ENCODE data around the gene ZNF639. TPM values are rescaled to one million over a fixed set of nuclear protein-coding genes. Genes with fewer than 3 reads are reported as not detected.

Gene ZNF639
- total RNA-seq, 2 donors from 2014 or later: 17.8 to 23.3 TPM

- Histone ChIP-seq H3K4me3 (no peak overlapping the region), H3K36me3 (replicated peaks in 1 of 2; ENCODE audit: insufficient read depth in 1 of 2, low read depth in 2 of 2) (peaks cover 0 to 27% of the 10 kb centered on the region in 2 donors), H3K9me3 (no peaks in the 10 kb centered on the region), H3K4me1 (no peaks in the 10 kb centered on the region), H3K27ac (no peak overlapping the region), H3K27me3 (no peaks in the 10 kb centered on the region)
- TF ChIP-seq POLR2A (IDR thresholded peaks at IDR 0.05): no peak
- TF ChIP-seq, protein P1, sequence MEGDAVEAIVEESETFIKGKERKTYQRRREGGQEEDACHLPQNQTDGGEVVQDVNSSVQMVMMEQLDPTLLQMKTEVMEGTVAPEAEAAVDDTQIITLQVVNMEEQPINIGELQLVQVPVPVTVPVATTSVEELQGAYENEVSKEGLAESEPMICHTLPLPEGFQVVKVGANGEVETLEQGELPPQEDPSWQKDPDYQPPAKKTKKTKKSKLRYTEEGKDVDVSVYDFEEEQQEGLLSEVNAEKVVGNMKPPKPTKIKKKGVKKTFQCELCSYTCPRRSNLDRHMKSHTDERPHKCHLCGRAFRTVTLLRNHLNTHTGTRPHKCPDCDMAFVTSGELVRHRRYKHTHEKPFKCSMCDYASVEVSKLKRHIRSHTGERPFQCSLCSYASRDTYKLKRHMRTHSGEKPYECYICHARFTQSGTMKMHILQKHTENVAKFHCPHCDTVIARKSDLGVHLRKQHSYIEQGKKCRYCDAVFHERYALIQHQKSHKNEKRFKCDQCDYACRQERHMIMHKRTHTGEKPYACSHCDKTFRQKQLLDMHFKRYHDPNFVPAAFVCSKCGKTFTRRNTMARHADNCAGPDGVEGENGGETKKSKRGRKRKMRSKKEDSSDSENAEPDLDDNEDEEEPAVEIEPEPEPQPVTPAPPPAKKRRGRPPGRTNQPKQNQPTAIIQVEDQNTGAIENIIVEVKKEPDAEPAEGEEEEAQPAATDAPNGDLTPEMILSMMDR (IDR thresholded peaks at IDR 0.05): no peak
- DNase-seq: no peak
- intact Hi-C loops (cut with DNase I): no loop called here
- ATAC-seq: no peak
- WGBS, 2 donors: 85 to 88% methylated on average over 1 of the region's 1 CpG
These were observed 53.6 kb downstream of the ZNF639 start for GRCh38 chr3:179376474-179376873.

Other genes with a start within 250 kb of the ZNF639 start
- gene PIK3CA, start 174.7 kb upstream of the ZNF639 start, total RNA-seq: 10 to 100 TPM in 1 of 2 donors, 1 to 10 TPM in 1; 6.3 to 11.7 TPM
- gene KCNMB3, start 71.9 kb upstream of the ZNF639 start, total RNA-seq: 1 to 10 TPM; 6.5 to 8.2 TPM
- gene MFN1, start 24.7 kb downstream of the ZNF639 start, total RNA-seq: 10 to 100 TPM; 39.4 to 84.0 TPM
- gene GNB4, start 128.4 kb downstream of the ZNF639 start, total RNA-seq: 10 to 100 TPM in 1 of 2 donors, 1 to 10 TPM in 1; 7.3 to 20.4 TPM
- gene ACTL6A, start 239.9 kb downstream of the ZNF639 start, total RNA-seq: 10 to 100 TPM; 23.1 to 25.2 TPM